ENCODE measurements around the gene TRPC5OS.

DNA sequence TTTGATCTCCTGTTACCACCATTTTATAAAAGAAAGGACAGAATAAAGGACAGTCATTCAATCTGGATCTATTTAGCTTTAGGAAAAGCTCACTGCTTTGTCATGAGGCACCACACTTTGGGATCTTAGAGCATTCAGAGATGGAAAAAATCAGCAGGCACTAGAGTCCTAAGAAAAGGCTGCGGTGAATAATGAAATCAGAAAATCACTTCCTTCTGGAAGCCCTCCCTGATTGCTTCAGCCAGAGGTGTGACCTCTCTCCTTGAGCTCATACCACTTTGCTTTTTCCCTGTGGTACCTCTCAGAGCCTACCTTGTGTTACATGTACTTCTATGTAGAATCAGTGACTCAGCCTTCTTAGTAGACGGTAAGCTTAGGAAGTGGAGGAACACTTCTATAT, 8.7 kb upstream of the TRPC5OS start:
- TF ChIP-seq FOXM1 (IDR thresholded peaks at IDR 0.05; ENCODE audit: borderline replicate concordance) (no peak), ARNT (IDR thresholded peaks at IDR 0.05) (no peak)

All from HEK293T (cell line).